Neural cell (in vitro differentiated cells): Measurements from ENCODE around the gene ZNF474.

ENCODE experiments used
- CTCF ChIP-seq: fragments of 450-650 bp; IDR thresholded peaks from 2 replicates; pipeline ENCODE4 v1.5.1; 2014; ENCODE audit warnings: antibody characterized with exemption, mild to moderate bottlenecking, moderate library complexity; ENCODE audit not compliant: poor library complexity, severe bottlenecking
- EZH2 ChIP-seq: fragments of 200-600, 300-800 bp; shearing (Covaris generic), sonication (generic); IDR thresholded peaks from 2 replicates; pipeline ENCODE4 v1.6.1; 2014; ENCODE audit warnings: antibody characterized with exemption, low read length, borderline replicate concordance, mild to moderate bottlenecking; ENCODE audit not compliant: insufficient read depth, poor library complexity, severe bottlenecking
- REST ChIP-seq: IDR thresholded peaks from 2 replicates; pipeline ENCODE4 v1.6.1; 2012; ENCODE audit warnings: borderline replicate concordance

- TF ChIP-seq CTCF (no peak), REST (no peak), EZH2 (no peak)
Measured at GRCh38 chr5:122153774-122154173, 24.4 kb downstream of the ZNF474 start.
